K562 (cell line): ENCODE measurements around the gene FTL. TPM values are rescaled to one million over a fixed set of nuclear protein-coding genes. Genes with fewer than 3 reads are reported as not detected.
A peak's percentile ranks its signal among the peaks of the same experiment; 100 is the strongest.

Experiments
- CBX8 ChIP-seq: fragments of 200-600 bp; sonication (generic); IDR thresholded peaks from 2 replicates; pipeline ENCODE4 v1.6.1; 2012; ENCODE audit warnings: borderline replicate concordance, mixed run types, low read depth, mild to moderate bottlenecking, moderate library complexity, mixed read lengths, low read length, control low read depth, inconsistent platforms; ENCODE audit not compliant: poor library complexity, severe bottlenecking; ENCODE audit errors: extremely low read depth
- JUND ChIP-seq, 2 experiments: IDR thresholded peaks; 2 replicates in 1 of 2; 3 replicates in 1 of 2; pipeline ENCODE4 v1.6.1; 2011; ENCODE audit warnings: borderline replicate concordance in 2 of 2, low read depth in 2 of 2, low read length in 2 of 2, improper control_type of control experiment in 1 of 2, missing biosample characterization in 1 of 2, missing genetic modification characterization in 1 of 2, missing genetic modification reagents in 1 of 2
- MEF2D ChIP-seq: conservative IDR thresholded peaks from 2 replicates; pipeline ENCODE4 v1.6.1; 2016; ENCODE audit warnings: low read depth, missing genetic modification characterization, missing compliant biosample characterization
- RHOXF2B ChIP-seq: fragments of 250-450 bp; sonication (Bioruptor Pico); conservative IDR thresholded peaks from 2 replicates; pipeline ENCODE4 v1.5.1; 2021
- SREBF1 ChIP-seq: fragments of 150-350 bp; IDR thresholded peaks from 2 replicates; pipeline ENCODE4 v1.6.1; 2014; ENCODE audit warnings: antibody characterized with exemption, low read depth, low read length, borderline replicate concordance
- TAF7 ChIP-seq: fragments of 450-650 bp; IDR thresholded peaks from 2 replicates; pipeline ENCODE4 v1.6.1; 2016; ENCODE audit warnings: missing genetic modification characterization, missing compliant biosample characterization
- TEAD1 ChIP-seq, 2 experiments: fragments of 450-650 bp in 1 of 2; sonication (generic) in 1 of 2; formaldehyde crosslinking; IDR thresholded peaks; 2 replicates each; pipeline versions ENCODE4 v1.4.0 to v1.8.0; 2020 to 2022; ENCODE audit warnings: mild to moderate bottlenecking in 2 of 2, missing genetic modification reagents in 1 of 2
- YBX1 ChIP-seq: fragments of 450-650 bp; IDR thresholded peaks from 2 replicates; pipeline ENCODE4 v1.7.1; 2016; ENCODE audit warnings: mild to moderate bottlenecking
- ZBED1 ChIP-seq: IDR thresholded peaks from 2 replicates; pipeline ENCODE4 v1.6.1; 2014
- ZNF121 ChIP-seq: sonication (generic); formaldehyde crosslinking; conservative IDR thresholded peaks from 2 replicates; pipeline ENCODE4 v1.8.0; 2022; ENCODE audit warnings: missing genetic modification reagents
- ZNF408 ChIP-seq: fragments of 250-450 bp; sonication (Bioruptor Pico); IDR thresholded peaks from 2 replicates; pipeline ENCODE4 v1.4.0; 2020; ENCODE audit warnings: low read depth, mild to moderate bottlenecking, moderate library complexity
- ZNF436 ChIP-seq: fragments of 250-450, 450-650 bp; sonication (Bioruptor Pico); formaldehyde crosslinking; IDR thresholded peaks from 2 replicates; pipeline ENCODE4 v1.7.0; 2020; ENCODE audit warnings: mild to moderate bottlenecking
- polyA plus RNA-seq, 8 experiments: library from polyadenylated mRNA; depleted of rRNA in 4 of 8; stranded (reverse) in 5 of 8; unstranded in 3 of 8; fragments of >200 nt; fragmentation: Nextera tagmentation in 2 of 8; fragmentation: Illumina TruSeq in 1 of 8; extraction: Ambion mirVana in 2 of 8; extraction: Trizol in 1 of 8; gene quantifications; 2 replicates each; pipeline versions ENCODE4 v1.2.1 to v1.2.3, GENCODE V29; 2011 to 2014; ENCODE audit warnings: inconsistent platforms in 1 of 8, missing spikeins in 1 of 8
- total RNA-seq, 7 experiments: library from RNA; depleted of rRNA in 6 of 7; stranded (reverse); fragments of >200 nt in 6 of 7; fragmentation: Illumina TruSeq in 2 of 7; extraction: Trizol in 2 of 7; gene quantifications; 2 replicates each; pipeline versions ENCODE4 v1.2.1 to v1.2.3, GENCODE V29; 2011 to 2021; ENCODE audit warnings: low replicate concordance in 1 of 7
- TF ChIP-seq, protein P1 (sequence below): fragments of 450-650 bp; IDR thresholded peaks from 2 replicates; pipeline ENCODE4 v1.6.1; 2016; ENCODE audit warnings: low read depth, mild to moderate bottlenecking, moderate library complexity
- TF ChIP-seq, protein P2 (sequence below): fragments of 250-450 bp; sonication (Bioruptor Pico); IDR thresholded peaks from 2 replicates; pipeline ENCODE4 v1.4.0; 2020
- TF ChIP-seq, protein P3 (sequence below): sonication (generic); formaldehyde crosslinking; IDR thresholded peaks from 2 replicates; pipeline ENCODE4 v1.8.0; 2023; ENCODE audit warnings: missing genetic modification reagents, mild to moderate bottlenecking, borderline replicate concordance
- TF ChIP-seq, protein P4 (sequence below): sonication (generic); formaldehyde crosslinking; IDR thresholded peaks from 2 replicates; pipeline ENCODE4 v1.5.0; 2020; ENCODE audit warnings: missing genetic modification reagents
- TF ChIP-seq, protein P5 (sequence below): fragments of 450-650 bp; formaldehyde crosslinking; IDR thresholded peaks from 2 replicates; pipeline ENCODE4 v1.4.0; 2020; ENCODE audit warnings: mild to moderate bottlenecking, moderate library complexity

The FTL gene
- total and polyA plus RNA-seq, 9 of the 15 experiments (the other 6 are each of a cell fraction or from before 2014, with no cell fraction given) = 1,231 to 27,415 (median 3,965) TPM

DNA sequence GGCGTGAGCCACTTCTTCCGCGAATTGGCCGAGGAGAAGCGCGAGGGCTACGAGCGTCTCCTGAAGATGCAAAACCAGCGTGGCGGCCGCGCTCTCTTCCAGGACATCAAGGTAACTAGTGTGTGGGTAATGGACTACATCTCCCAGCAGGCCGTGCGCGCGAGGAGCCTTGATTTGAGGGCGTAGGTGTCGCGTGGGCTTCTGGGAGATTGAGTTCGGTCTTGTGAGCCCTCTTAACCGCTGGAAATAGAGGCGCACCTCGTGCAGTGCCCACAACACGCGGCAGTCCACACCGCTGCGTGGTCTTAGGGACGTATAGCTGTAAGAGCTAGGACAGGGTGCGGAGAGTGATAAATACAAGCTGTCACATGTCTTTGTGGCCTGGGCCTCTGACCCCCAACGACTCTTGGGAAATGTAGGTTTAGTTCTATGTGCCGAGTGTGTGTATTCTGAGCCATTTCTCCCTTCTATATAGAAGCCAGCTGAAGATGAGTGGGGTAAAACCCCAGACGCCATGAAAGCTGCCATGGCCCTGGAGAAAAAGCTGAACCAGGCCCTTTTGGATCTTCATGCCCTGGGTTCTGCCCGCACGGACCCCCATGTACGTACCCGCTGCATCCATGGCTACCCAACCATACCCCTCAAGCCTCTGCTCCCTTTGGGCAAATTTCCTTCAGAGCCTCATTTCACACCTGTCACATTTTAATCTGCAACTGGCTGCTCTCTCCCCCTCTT, 864 bp downstream of the FTL start (continued):
- TF ChIP-seq JUND (IDR thresholded peaks at IDR 0.05; ENCODE audit: borderline replicate concordance, low read depth, low read length) = no peak
- no peak for TF ChIP-seq JUND (tag; IDR thresholded peaks at IDR 0.05; ENCODE audit: borderline replicate concordance, low read depth, low read length)
- TF ChIP-seq ZNF121 (CRISPR knock-in tag) = no peak
- TF ChIP-seq ZNF408 (CRISPR knock-in tag) = no peak
- TF ChIP-seq ZBED1 = peak; percentile 57
- TF ChIP-seq, protein P1, sequence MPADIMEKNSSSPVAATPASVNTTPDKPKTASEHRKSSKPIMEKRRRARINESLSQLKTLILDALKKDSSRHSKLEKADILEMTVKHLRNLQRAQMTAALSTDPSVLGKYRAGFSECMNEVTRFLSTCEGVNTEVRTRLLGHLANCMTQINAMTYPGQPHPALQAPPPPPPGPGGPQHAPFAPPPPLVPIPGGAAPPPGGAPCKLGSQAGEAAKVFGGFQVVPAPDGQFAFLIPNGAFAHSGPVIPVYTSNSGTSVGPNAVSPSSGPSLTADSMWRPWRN = no peak
- TF ChIP-seq SREBF1 = no peak
- TF ChIP-seq TEAD1 (CRISPR knock-in tag; IDR thresholded peaks at IDR 0.05) = no peak; a peak in 2 of 4 replicates
- TF ChIP-seq, protein P2, sequence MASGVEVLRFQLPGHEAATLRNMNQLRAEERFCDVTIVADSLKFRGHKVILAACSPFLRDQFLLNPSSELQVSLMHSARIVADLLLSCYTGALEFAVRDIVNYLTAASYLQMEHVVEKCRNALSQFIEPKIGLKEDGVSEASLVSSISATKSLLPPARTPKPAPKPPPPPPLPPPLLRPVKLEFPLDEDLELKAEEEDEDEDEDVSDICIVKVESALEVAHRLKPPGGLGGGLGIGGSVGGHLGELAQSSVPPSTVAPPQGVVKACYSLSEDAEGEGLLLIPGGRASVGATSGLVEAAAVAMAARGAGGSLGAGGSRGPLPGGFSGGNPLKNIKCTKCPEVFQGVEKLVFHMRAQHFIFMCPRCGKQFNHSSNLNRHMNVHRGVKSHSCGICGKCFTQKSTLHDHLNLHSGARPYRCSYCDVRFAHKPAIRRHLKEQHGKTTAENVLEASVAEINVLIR (CRISPR knock-in tag) = no peak
- TF ChIP-seq MEF2D (tag) = no peak
- 0 out of 2 replicates have a peak, but pooled peaks have one; percentile 30 for TF ChIP-seq RHOXF2B (CRISPR knock-in tag)
- TF ChIP-seq, protein P3, sequence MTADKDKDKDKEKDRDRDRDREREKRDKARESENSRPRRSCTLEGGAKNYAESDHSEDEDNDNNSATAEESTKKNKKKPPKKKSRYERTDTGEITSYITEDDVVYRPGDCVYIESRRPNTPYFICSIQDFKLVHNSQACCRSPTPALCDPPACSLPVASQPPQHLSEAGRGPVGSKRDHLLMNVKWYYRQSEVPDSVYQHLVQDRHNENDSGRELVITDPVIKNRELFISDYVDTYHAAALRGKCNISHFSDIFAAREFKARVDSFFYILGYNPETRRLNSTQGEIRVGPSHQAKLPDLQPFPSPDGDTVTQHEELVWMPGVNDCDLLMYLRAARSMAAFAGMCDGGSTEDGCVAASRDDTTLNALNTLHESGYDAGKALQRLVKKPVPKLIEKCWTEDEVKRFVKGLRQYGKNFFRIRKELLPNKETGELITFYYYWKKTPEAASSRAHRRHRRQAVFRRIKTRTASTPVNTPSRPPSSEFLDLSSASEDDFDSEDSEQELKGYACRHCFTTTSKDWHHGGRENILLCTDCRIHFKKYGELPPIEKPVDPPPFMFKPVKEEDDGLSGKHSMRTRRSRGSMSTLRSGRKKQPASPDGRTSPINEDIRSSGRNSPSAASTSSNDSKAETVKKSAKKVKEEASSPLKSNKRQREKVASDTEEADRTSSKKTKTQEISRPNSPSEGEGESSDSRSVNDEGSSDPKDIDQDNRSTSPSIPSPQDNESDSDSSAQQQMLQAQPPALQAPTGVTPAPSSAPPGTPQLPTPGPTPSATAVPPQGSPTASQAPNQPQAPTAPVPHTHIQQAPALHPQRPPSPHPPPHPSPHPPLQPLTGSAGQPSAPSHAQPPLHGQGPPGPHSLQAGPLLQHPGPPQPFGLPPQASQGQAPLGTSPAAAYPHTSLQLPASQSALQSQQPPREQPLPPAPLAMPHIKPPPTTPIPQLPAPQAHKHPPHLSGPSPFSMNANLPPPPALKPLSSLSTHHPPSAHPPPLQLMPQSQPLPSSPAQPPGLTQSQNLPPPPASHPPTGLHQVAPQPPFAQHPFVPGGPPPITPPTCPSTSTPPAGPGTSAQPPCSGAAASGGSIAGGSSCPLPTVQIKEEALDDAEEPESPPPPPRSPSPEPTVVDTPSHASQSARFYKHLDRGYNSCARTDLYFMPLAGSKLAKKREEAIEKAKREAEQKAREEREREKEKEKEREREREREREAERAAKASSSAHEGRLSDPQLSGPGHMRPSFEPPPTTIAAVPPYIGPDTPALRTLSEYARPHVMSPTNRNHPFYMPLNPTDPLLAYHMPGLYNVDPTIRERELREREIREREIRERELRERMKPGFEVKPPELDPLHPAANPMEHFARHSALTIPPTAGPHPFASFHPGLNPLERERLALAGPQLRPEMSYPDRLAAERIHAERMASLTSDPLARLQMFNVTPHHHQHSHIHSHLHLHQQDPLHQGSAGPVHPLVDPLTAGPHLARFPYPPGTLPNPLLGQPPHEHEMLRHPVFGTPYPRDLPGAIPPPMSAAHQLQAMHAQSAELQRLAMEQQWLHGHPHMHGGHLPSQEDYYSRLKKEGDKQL = no peak
- TF ChIP-seq, protein P4, sequence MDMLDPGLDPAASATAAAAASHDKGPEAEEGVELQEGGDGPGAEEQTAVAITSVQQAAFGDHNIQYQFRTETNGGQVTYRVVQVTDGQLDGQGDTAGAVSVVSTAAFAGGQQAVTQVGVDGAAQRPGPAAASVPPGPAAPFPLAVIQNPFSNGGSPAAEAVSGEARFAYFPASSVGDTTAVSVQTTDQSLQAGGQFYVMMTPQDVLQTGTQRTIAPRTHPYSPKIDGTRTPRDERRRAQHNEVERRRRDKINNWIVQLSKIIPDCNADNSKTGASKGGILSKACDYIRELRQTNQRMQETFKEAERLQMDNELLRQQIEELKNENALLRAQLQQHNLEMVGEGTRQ = no peak
- TF ChIP-seq CBX8 = no peak
- TF ChIP-seq, protein P5, sequence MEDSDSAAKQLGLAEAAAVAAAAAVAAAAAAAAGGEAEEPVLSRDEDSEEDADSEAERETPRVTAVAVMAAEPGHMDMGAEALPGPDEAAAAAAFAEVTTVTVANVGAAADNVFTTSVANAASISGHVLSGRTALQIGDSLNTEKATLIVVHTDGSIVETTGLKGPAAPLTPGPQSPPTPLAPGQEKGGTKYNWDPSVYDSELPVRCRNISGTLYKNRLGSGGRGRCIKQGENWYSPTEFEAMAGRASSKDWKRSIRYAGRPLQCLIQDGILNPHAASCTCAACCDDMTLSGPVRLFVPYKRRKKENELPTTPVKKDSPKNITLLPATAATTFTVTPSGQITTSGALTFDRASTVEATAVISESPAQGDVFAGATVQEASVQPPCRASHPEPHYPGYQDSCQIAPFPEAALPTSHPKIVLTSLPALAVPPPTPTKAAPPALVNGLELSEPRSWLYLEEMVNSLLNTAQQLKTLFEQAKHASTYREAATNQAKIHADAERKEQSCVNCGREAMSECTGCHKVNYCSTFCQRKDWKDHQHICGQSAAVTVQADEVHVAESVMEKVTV = no peak
- no peak for TF ChIP-seq YBX1
- 0 out of 2 replicates have a peak, but pooled peaks have one; percentile 1 for TF ChIP-seq ZNF436
- no peak for TF ChIP-seq TAF7
